NB4 (cell line): Measurements from ENCODE around the gene CRACR2B.

Source experiments
- POLR2A ChIP-seq: IDR thresholded peaks from 2 replicates; pipeline ENCODE4 v1.6.1; 2011; ENCODE audit warnings: mild to moderate bottlenecking; ENCODE audit not compliant: insufficient read length; ENCODE audit errors: extremely low read depth
- TF ChIP-seq, protein P1 (sequence below): IDR thresholded peaks from one replicate; pipeline ENCODE4 v1.5.1; 2012; ENCODE audit warnings: low read depth, low read length
- TF ChIP-seq, protein P2 (sequence below): IDR thresholded peaks from 2 replicates; pipeline ENCODE4 v1.6.1; 2011; ENCODE audit warnings: low read depth, low read length

DNA sequence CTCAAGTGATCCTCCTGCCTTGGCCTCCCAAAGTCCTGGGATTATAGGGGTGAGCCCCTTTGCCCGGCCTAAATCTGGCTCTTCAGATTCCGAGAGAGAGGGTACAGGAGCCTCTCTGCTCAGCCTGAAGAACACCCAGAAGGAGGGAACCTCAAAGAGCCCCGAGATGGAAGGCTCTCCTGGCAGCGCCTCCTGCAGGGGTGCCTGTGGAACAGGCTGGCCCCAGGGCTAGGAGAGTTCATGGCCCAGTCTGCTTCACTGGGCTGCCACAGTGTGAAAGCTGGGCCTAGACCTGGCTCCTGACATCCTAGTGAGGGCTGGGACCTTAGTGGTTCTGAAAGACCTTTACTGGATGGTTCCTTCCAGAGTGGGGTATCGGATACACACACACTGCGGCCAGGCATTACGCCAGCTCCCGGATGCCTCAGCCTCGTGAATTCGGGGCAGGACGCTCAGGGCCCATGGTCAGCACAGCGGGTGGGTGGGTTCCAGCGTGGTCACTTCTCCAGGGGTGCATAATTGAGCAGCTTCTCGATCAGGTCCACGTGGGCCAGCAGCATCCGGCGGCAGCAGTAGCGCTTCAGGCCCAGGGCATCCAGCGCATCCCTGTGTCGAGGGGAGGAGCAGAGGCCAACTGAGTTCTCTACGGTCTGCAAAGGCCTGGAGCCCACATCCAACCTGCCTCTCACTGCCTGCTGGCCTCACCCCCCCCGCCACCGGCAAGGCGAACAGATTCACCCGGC is 12.3 kb downstream of the CRACR2B start:
- TF ChIP-seq, protein P1, sequence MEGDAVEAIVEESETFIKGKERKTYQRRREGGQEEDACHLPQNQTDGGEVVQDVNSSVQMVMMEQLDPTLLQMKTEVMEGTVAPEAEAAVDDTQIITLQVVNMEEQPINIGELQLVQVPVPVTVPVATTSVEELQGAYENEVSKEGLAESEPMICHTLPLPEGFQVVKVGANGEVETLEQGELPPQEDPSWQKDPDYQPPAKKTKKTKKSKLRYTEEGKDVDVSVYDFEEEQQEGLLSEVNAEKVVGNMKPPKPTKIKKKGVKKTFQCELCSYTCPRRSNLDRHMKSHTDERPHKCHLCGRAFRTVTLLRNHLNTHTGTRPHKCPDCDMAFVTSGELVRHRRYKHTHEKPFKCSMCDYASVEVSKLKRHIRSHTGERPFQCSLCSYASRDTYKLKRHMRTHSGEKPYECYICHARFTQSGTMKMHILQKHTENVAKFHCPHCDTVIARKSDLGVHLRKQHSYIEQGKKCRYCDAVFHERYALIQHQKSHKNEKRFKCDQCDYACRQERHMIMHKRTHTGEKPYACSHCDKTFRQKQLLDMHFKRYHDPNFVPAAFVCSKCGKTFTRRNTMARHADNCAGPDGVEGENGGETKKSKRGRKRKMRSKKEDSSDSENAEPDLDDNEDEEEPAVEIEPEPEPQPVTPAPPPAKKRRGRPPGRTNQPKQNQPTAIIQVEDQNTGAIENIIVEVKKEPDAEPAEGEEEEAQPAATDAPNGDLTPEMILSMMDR = peak; percentile 16
- TF ChIP-seq POLR2A = no peak
- TF ChIP-seq, protein P2, sequence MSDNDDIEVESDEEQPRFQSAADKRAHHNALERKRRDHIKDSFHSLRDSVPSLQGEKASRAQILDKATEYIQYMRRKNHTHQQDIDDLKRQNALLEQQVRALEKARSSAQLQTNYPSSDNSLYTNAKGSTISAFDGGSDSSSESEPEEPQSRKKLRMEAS = no peak
